Activated T-helper 1 cell treated with anti-CD3 and anti-CD28 coated beads, Interleukin-12 subunit alpha, Interleukin-12 subunit beta, Interleukin-2, Interleukin-4 antibody, amounts not matched to agents 30 ng/mL and 10 ng/mL and 1 ng/mL, durations not matched to agents 14 hours and 24 hours and 36 hours (primary cell): Measurements from ENCODE around the gene NUBPL. TPM values are rescaled to one million over a fixed set of nuclear protein-coding genes. Genes with fewer than 3 reads are reported as not detected.
A peak's percentile ranks its signal among the peaks of the same experiment; 100 is the strongest.

ENCODE experiments used
- DNase-seq: peaks from one replicate; pipeline ENCODE4 v3.0.0; 2021; ENCODE audit warnings: low spot score
- H3K27ac Mint-ChIP-seq: one replicate; pipeline ENCODE4 v1.8.0; 2021; ENCODE audit warnings: mild to moderate bottlenecking, mixed read lengths
- H3K27me3 Mint-ChIP-seq: one replicate; pipeline ENCODE4 v1.8.0; 2022; ENCODE audit warnings: mild to moderate bottlenecking, moderate library complexity, mixed read lengths; ENCODE audit not compliant: insufficient read depth
- H3K36me3 Mint-ChIP-seq: one replicate; pipeline ENCODE4 v1.8.0; 2021; ENCODE audit warnings: low read depth, mixed read lengths
- H3K4me1 Mint-ChIP-seq: one replicate; pipeline ENCODE4 v1.8.0; 2021; ENCODE audit warnings: low read depth, mixed read lengths
- H3K4me3 Mint-ChIP-seq: one replicate; pipeline ENCODE4 v1.8.0; 2021; ENCODE audit warnings: mild to moderate bottlenecking, moderate library complexity, mixed read lengths
- H3K9me3 Mint-ChIP-seq: one replicate; pipeline ENCODE4 v1.8.0; 2021; ENCODE audit warnings: mixed read lengths
- intact Hi-C: fragments of 100-400 bp; cut with micrococcal nuclease; formaldehyde crosslinking; loops from one replicate; pipeline ENCODE4 v1.15.1; 2024
- total RNA-seq: library from RNA; stranded (reverse); gene quantifications from 2 replicates; pipeline ENCODE4 v1.2.3, GENCODE V29; 2022

NUBPL gene
- total RNA-seq, 1 donor from 2014 or later, result 12.0 TPM

- Mint-ChIP-seq H3K9me3 (no peaks in the 10 kb centered on the region), H3K36me3 (no peaks in the 10 kb centered on the region), H3K4me3 (no peak overlapping the region), H3K27ac (no peak overlapping the region), H3K4me1 (peaks cover 23% of the 10 kb centered on the region), H3K27me3 (peaks cover 16% of the 10 kb centered on the region)
- intact Hi-C loops, result loop anchor here (1.0 to 5.0 kb wide), 8 partner anchors 173 to 938 kb away; partner anchors contain the start of genes AP4S1, ARHGAP5, RNU6-7 and RNU6-8
- DNase-seq, result no peak
Measured at GRCh38 chr14:31559939-31560338, 1.3 kb upstream of the NUBPL start.

- Mint-ChIP-seq H3K27ac (peak overlapping the region; percentile 98), H3K4me1 (peaks cover 23% of the 10 kb centered on the region), H3K36me3 (peaks cover 2% of the 10 kb centered on the region), H3K27me3 (peaks cover 16% of the 10 kb centered on the region), H3K9me3 (no peaks in the 10 kb centered on the region), H3K4me3 (peak overlapping the region; percentile 94)
- no peak for DNase-seq
- intact Hi-C loops, result loop anchor here (1.0 to 5.0 kb wide), 11 partner anchors 103 to 1001 kb away; partner anchors contain the start of genes AP4S1, ARHGAP5, DTD2 and G2E3
Measured at GRCh38 chr14:31560759-31561154, 447 bp upstream of the NUBPL start.

- Mint-ChIP-seq H3K27me3 (peaks cover 4% of the 10 kb centered on the region), H3K36me3 (peaks cover 8% of the 10 kb centered on the region), H3K4me3 (no peak overlapping the region), H3K4me1 (peaks cover 36% of the 10 kb centered on the region), H3K9me3 (no peaks in the 10 kb centered on the region), H3K27ac (no peak overlapping the region)
- intact Hi-C loops, result loop anchor here (5.0 kb wide), 4 partner anchors 177 to 942 kb away; partner anchors contain the start of genes RNU6-7, RNU6-8 and SCFD1
- no peak for DNase-seq
Measured at GRCh38 chr14:31564194-31564593, 3.0 kb downstream of the NUBPL start.

GRCh38 chr14:31566456-31566855, 5.3 kb downstream of the NUBPL start:
- no peak overlapping the region for H3K27ac Mint-ChIP-seq

GRCh38 chr14:31567655-31568054, 6.5 kb downstream of the NUBPL start:
- intact Hi-C loops, result no loop called here
- DNase-seq, result no peak
- Mint-ChIP-seq H3K9me3 (no peaks in the 10 kb centered on the region), H3K4me1 (peaks cover 18% of the 10 kb centered on the region), H3K27me3 (no peaks in the 10 kb centered on the region), H3K27ac (no peak overlapping the region), H3K36me3 (peaks cover 8% of the 10 kb centered on the region), H3K4me3 (no peak overlapping the region)

More at GRCh38 chr14:31566456-31566855, 5.3 kb downstream of the NUBPL start:
- no peak for DNase-seq
- no peaks in the 10 kb centered on the region for H3K9me3 Mint-ChIP-seq
- peaks cover 8% of the 10 kb centered on the region for H3K36me3 Mint-ChIP-seq
- no peaks in the 10 kb centered on the region for H3K27me3 Mint-ChIP-seq
- H3K4me1 Mint-ChIP-seq, result peaks cover 24% of the 10 kb centered on the region
- intact Hi-C loops, result no loop called here
- no peak overlapping the region for H3K4me3 Mint-ChIP-seq

GRCh38 chr14:31568161-31568560, 7.0 kb downstream of the NUBPL start:
- H3K27me3 Mint-ChIP-seq, result no peaks in the 10 kb centered on the region
- H3K4me1 Mint-ChIP-seq, result peaks cover 14% of the 10 kb centered on the region
- H3K4me3 Mint-ChIP-seq, result no peak overlapping the region
- intact Hi-C loops, result no loop called here
- H3K36me3 Mint-ChIP-seq, result peaks cover 8% of the 10 kb centered on the region
- H3K9me3 Mint-ChIP-seq, result no peaks in the 10 kb centered on the region
- H3K27ac Mint-ChIP-seq, result no peak overlapping the region
- DNase-seq, result no peak

- H3K27ac Mint-ChIP-seq, result no peak overlapping the region
- H3K4me3 Mint-ChIP-seq, result no peak overlapping the region
- no peak for DNase-seq
- H3K36me3 Mint-ChIP-seq, result peaks cover 8% of the 10 kb centered on the region
- H3K4me1 Mint-ChIP-seq, result peaks cover 13% of the 10 kb centered on the region
- no peaks in the 10 kb centered on the region for H3K9me3 Mint-ChIP-seq
- intact Hi-C loops, result no loop called here
- H3K27me3 Mint-ChIP-seq, result no peaks in the 10 kb centered on the region
Measured at GRCh38 chr14:31568671-31569070, 7.5 kb downstream of the NUBPL start.

GRCh38 chr14:31572955-31573354, 11.8 kb downstream of the NUBPL start:
- Mint-ChIP-seq H3K27me3 (no peaks in the 10 kb centered on the region), H3K4me3 (no peak overlapping the region), H3K9me3 (no peaks in the 10 kb centered on the region), H3K27ac (no peak overlapping the region), H3K4me1 (peaks cover 8% of the 10 kb centered on the region), H3K36me3 (peaks cover 6% of the 10 kb centered on the region)
- DNase-seq, result no peak
- intact Hi-C loops, result no loop called here

- no peak overlapping the region for H3K4me3 Mint-ChIP-seq
- H3K9me3 Mint-ChIP-seq, result no peaks in the 10 kb centered on the region
- H3K27me3 Mint-ChIP-seq, result no peaks in the 10 kb centered on the region
- peaks cover 6% of the 10 kb centered on the region for H3K36me3 Mint-ChIP-seq
- DNase-seq, result no peak
- intact Hi-C loops, result no loop called here
- no peak overlapping the region for H3K27ac Mint-ChIP-seq
- no peaks in the 10 kb centered on the region for H3K4me1 Mint-ChIP-seq
Measured at GRCh38 chr14:31576949-31577348, 15.7 kb downstream of the NUBPL start.

GRCh38 chr14:31578266-31578665, 17.1 kb downstream of the NUBPL start:
- Mint-ChIP-seq H3K27me3 (no peaks in the 10 kb centered on the region), H3K4me3 (no peak overlapping the region), H3K4me1 (no peaks in the 10 kb centered on the region), H3K36me3 (peaks cover 6% of the 10 kb centered on the region), H3K9me3 (no peaks in the 10 kb centered on the region), H3K27ac (no peak overlapping the region)
- DNase-seq, result no peak
- intact Hi-C loops, result no loop called here

GRCh38 chr14:31578792-31579501, 17.7 kb downstream of the NUBPL start:
- no peaks in the 10 kb centered on the region for H3K9me3 Mint-ChIP-seq
- H3K27ac Mint-ChIP-seq, result no peak overlapping the region
- DNase-seq, result no peak
- H3K4me1 Mint-ChIP-seq, result no peaks in the 10 kb centered on the region
- H3K4me3 Mint-ChIP-seq, result no peak overlapping the region
- peaks cover 6% of the 10 kb centered on the region for H3K36me3 Mint-ChIP-seq
- intact Hi-C loops, result no loop called here
- no peaks in the 10 kb centered on the region for H3K27me3 Mint-ChIP-seq

GRCh38 chr14:31580234-31580633, 19.0 kb downstream of the NUBPL start:
- intact Hi-C loops, result no loop called here
- DNase-seq, result no peak
- Mint-ChIP-seq H3K27me3 (no peaks in the 10 kb centered on the region), H3K9me3 (no peaks in the 10 kb centered on the region), H3K27ac (no peak overlapping the region), H3K4me3 (no peak overlapping the region), H3K36me3 (peaks cover 6% of the 10 kb centered on the region), H3K4me1 (no peaks in the 10 kb centered on the region)

- H3K4me3 Mint-ChIP-seq, result no peak overlapping the region
- no peaks in the 10 kb centered on the region for H3K27me3 Mint-ChIP-seq
- H3K9me3 Mint-ChIP-seq, result no peaks in the 10 kb centered on the region
- no peak for DNase-seq
- no peak overlapping the region for H3K27ac Mint-ChIP-seq
- intact Hi-C loops, result no loop called here
- H3K4me1 Mint-ChIP-seq, result no peaks in the 10 kb centered on the region
- H3K36me3 Mint-ChIP-seq, result peaks cover 2% of the 10 kb centered on the region
Measured at GRCh38 chr14:31582286-31582691, 21.1 kb downstream of the NUBPL start.
